ENCODE results near the gene ADCY7.

DNA sequence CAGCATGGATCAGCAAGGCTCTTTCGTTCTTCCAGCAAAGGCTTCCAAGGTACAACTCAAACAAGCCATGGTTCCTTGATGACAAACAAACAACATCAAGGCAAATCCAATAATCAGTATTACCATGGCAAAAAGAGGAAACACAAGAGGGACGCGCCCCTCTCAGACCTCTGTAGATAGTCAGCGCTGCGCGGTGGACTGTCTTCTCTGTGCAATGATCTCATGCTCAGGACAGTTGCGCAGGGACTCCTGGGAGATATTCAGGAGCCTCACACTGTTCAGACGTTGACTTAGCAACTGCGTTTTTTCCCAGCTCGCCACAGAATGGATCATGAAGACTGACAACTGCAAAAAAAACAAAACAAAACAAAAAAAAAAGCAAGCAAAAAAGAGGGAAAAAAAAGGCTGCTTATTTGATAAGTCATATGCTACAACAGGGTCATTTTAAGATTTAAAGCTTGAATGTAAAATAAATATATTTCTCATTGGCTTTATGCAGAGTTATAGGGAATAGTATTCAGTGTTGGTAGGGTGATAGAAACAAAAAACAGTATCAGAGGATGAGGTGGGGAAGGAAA, 37.1 kb upstream of the ADCY7 start:
- TF ChIP-seq POLR2A (IDR thresholded peaks at IDR 0.05; ENCODE audit: borderline replicate concordance, extremely low read depth, insufficient read depth, insufficient read length): no peak
- TF ChIP-seq, protein P1, sequence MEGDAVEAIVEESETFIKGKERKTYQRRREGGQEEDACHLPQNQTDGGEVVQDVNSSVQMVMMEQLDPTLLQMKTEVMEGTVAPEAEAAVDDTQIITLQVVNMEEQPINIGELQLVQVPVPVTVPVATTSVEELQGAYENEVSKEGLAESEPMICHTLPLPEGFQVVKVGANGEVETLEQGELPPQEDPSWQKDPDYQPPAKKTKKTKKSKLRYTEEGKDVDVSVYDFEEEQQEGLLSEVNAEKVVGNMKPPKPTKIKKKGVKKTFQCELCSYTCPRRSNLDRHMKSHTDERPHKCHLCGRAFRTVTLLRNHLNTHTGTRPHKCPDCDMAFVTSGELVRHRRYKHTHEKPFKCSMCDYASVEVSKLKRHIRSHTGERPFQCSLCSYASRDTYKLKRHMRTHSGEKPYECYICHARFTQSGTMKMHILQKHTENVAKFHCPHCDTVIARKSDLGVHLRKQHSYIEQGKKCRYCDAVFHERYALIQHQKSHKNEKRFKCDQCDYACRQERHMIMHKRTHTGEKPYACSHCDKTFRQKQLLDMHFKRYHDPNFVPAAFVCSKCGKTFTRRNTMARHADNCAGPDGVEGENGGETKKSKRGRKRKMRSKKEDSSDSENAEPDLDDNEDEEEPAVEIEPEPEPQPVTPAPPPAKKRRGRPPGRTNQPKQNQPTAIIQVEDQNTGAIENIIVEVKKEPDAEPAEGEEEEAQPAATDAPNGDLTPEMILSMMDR (IDR thresholded peaks at IDR 0.05 in 2 of 3, conservative IDR thresholded peaks at IDR 0.05 in 1 of 3; ENCODE audit: borderline replicate concordance in 1 of 3, insufficient read depth in 1 of 3, low read depth in 2 of 3, low read length in 2 of 3): no peak
- TF ChIP-seq CEBPB (IDR thresholded peaks at IDR 0.05; ENCODE audit: low read depth): no peak
- TF ChIP-seq ZNF274 (IDR thresholded peaks at IDR 0.05; ENCODE audit: low read depth, low read length): no peak
- TF ChIP-seq POLR2AphosphoS5 (IDR thresholded peaks at IDR 0.05; ENCODE audit: low read depth, low read length): no peak
- no peak for TF ChIP-seq JUND (IDR thresholded peaks at IDR 0.05)
- TF ChIP-seq, protein P2, sequence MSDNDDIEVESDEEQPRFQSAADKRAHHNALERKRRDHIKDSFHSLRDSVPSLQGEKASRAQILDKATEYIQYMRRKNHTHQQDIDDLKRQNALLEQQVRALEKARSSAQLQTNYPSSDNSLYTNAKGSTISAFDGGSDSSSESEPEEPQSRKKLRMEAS (IDR thresholded peaks at IDR 0.05): no peak
- TF ChIP-seq YY1 (IDR thresholded peaks at IDR 0.05; ENCODE audit: extremely low read depth, insufficient replicate concordance, low read depth, low read length): no peak
- TF ChIP-seq SIN3A (IDR thresholded peaks at IDR 0.05; ENCODE audit: low read depth): no peak
- TF ChIP-seq SRF (IDR thresholded peaks at IDR 0.05; ENCODE audit: low read depth): no peak
- no peak for TF ChIP-seq ZFX (IDR thresholded peaks at IDR 0.05)
